Measurements from ENCODE around the gene COQ7.

- TF ChIP-seq POLR2A (IDR thresholded peaks at IDR 0.05; ENCODE audit: low read length) (no peak), GATA1 (IDR thresholded peaks at IDR 0.05; ENCODE audit: low read depth, low read length) (no peak)
These were observed 37.7 kb downstream of the COQ7 start for GRCh38 chr16:19105131-19105530.

Data from erythroblast (primary cell).